SK-N-SH (cell line): ENCODE data around the gene SORBS2. TPM values are rescaled to one million over a fixed set of nuclear protein-coding genes. Genes with fewer than 3 reads are reported as not detected.
A peak's percentile ranks its signal among the peaks of the same experiment; 100 is the strongest.

Source experiments
- CTCF ChIA-PET: fragments of 300-600, 350-600 bp; formaldehyde crosslinking; extraction: SDS; loops from one replicate; lab custom pipeline; 2021; lab: Yijun Ruan, JAX
- POLR2A ChIA-PET: fragments of 350-600 bp; sonication (Branson Sonifier 250); formaldehyde crosslinking; extraction: SDS; loops from one replicate; lab custom pipeline; 2020; ENCODE audit warnings: antibody characterized with exemption, inconsistent platforms; lab: Yijun Ruan, JAX
- DNase-seq: peaks from one replicate; pipeline ENCODE4 v3.0.0; 2012
- H2AFZ ChIP-seq: fragments of 200-600 bp; sonication (generic); 2 replicates; pipeline ENCODE4 v1.8.1; 2016; ENCODE audit warnings: antibody characterized with exemption, mild to moderate bottlenecking, low read depth
- H3F3A ChIP-seq: fragments of 200-600 bp; sonication (generic); replicated peaks from 2 replicates; pipeline ENCODE3; 2016; ENCODE audit warnings: antibody characterized with exemption, mild to moderate bottlenecking; ENCODE audit not compliant: insufficient read depth
- H3K27ac ChIP-seq, 2 experiments: fragments of 200-500 bp in 1 of 2; fragments of 200-600 bp in 1 of 2; sonication (Bioruptor generic) in 1 of 2; sonication (generic), shearing (Covaris generic) in 1 of 2; 2 replicates each; pipeline versions ENCODE4 v1.5.1 to v1.6.1; 2014 to 2016; ENCODE audit warnings: low read depth in 2 of 2, inconsistent platforms in 1 of 2, low read length in 1 of 2, mild to moderate bottlenecking in 1 of 2, mixed read lengths in 1 of 2
- H3K27me3 ChIP-seq: fragments of 200-600 bp; sonication (generic), shearing (Covaris generic); 2 replicates; pipeline ENCODE4 v1.6.1; 2016; ENCODE audit warnings: mixed run types; ENCODE audit not compliant: insufficient read depth
- H3K36me3 ChIP-seq, 2 experiments: fragments of 200-500 bp in 1 of 2; fragments of 200-600 bp in 1 of 2; sonication (Bioruptor generic) in 1 of 2; sonication (generic) in 1 of 2; replicated peaks in 1 of 2; 2 replicates each; pipeline versions ENCODE3 to v1.5.1; 2014 to 2016; ENCODE audit warnings: low read length in 1 of 2, mild to moderate bottlenecking in 1 of 2; ENCODE audit not compliant: insufficient read depth in 2 of 2, control insufficient read depth in 1 of 2
- H3K4me1 ChIP-seq, 2 experiments: fragments of 200-500 bp in 1 of 2; fragments of 200-600 bp in 1 of 2; sonication (Bioruptor generic) in 1 of 2; sonication (generic), shearing (Covaris generic) in 1 of 2; 2 replicates each; pipeline versions ENCODE4 v1.5.1 to v1.6.1; 2014 to 2016; ENCODE audit warnings: low read depth in 1 of 2, low read length in 1 of 2, mixed run types in 1 of 2; ENCODE audit not compliant: insufficient read depth in 2 of 2, control insufficient read depth in 1 of 2
- H3K4me2 ChIP-seq: fragments of 200-600 bp; sonication (generic), shearing (Covaris generic); 2 replicates; pipeline ENCODE4 v1.6.1; 2017; ENCODE audit warnings: mixed run types
- H3K4me3 ChIP-seq, 2 experiments: fragments of 200-500 bp in 1 of 2; fragments of 200-600 bp in 1 of 2; sonication (Bioruptor generic) in 1 of 2; sonication (generic), shearing (Covaris generic) in 1 of 2; 2 replicates each; pipeline versions ENCODE4 v1.5.1 to v1.8.1; 2014 to 2016; ENCODE audit warnings: low read depth in 2 of 2, inconsistent platforms in 1 of 2, low read length in 1 of 2, mild to moderate bottlenecking in 1 of 2, mixed read lengths in 1 of 2, moderate library complexity in 1 of 2
- H3K79me2 ChIP-seq: fragments of 200-600 bp; sonication (generic); 2 replicates; pipeline ENCODE4 v1.8.1; 2017; ENCODE audit warnings: mild to moderate bottlenecking; ENCODE audit not compliant: insufficient read depth
- H3K9ac ChIP-seq: fragments of 200-600 bp; sonication (generic); 2 replicates; pipeline ENCODE4 v1.6.1; 2017; ENCODE audit warnings: mixed run types
- H3K9me2 ChIP-seq: fragments of 200-600 bp; sonication (generic); 2 replicates; pipeline ENCODE4 v1.6.1; 2017; ENCODE audit warnings: mixed run types
- H3K9me3 ChIP-seq: fragments of 200-600 bp; sonication (generic); 2 replicates; pipeline ENCODE4 v1.6.1; 2017; ENCODE audit warnings: mixed run types, mild to moderate bottlenecking, moderate library complexity
- H4K20me1 ChIP-seq: fragments of 200-600 bp; sonication (generic); 2 replicates; pipeline ENCODE4 v1.6.1; 2017; ENCODE audit warnings: mild to moderate bottlenecking, mixed run types; ENCODE audit not compliant: insufficient read depth
- CHD2 ChIP-seq: fragments of 150-350 bp; IDR thresholded peaks from 2 replicates; pipeline ENCODE4 v1.6.1; 2018; ENCODE audit warnings: low read length; ENCODE audit not compliant: partially characterized antibody
- CTCF ChIP-seq: fragments of 200-600 bp; sonication (generic); IDR thresholded peaks from 2 replicates; pipeline ENCODE4 v1.6.1; 2017; ENCODE audit warnings: antibody characterized with exemption, mild to moderate bottlenecking, moderate library complexity
- ELF1 ChIP-seq: IDR thresholded peaks from 2 replicates; pipeline ENCODE4 v1.4.0; 2012
- EP300 ChIP-seq, 2 experiments: IDR thresholded peaks; 2 replicates each; pipeline versions ENCODE4 v1.4.0 to v1.6.1; 2012; ENCODE audit warnings: borderline replicate concordance in 1 of 2, low read depth in 1 of 2, low read length in 1 of 2
- EZH2phosphoT487 ChIP-seq: fragments of 200-600 bp; sonication (generic); IDR thresholded peaks from 2 replicates; pipeline ENCODE4 v1.6.1; 2017; ENCODE audit warnings: low read depth, mixed run types, mild to moderate bottlenecking, antibody characterized with exemption, moderate library complexity, borderline replicate concordance
- FOXJ3 ChIP-seq: sonication (generic); formaldehyde crosslinking; IDR thresholded peaks from 2 replicates; pipeline ENCODE4 v1.5.1; 2020; ENCODE audit warnings: mild to moderate bottlenecking, missing genetic modification reagents
- GABPA ChIP-seq: IDR thresholded peaks from 2 replicates; pipeline ENCODE4 v1.4.0; 2012; ENCODE audit warnings: low read depth, mild to moderate bottlenecking
- IRF3 ChIP-seq: fragments of 150-350 bp; IDR thresholded peaks from 2 replicates; pipeline ENCODE4 v1.6.1; 2016; ENCODE audit warnings: mild to moderate bottlenecking, low read depth, low read length
- JUND ChIP-seq: IDR thresholded peaks from 2 replicates; pipeline ENCODE4 v1.4.0; 2012
- MEF2A ChIP-seq: IDR thresholded peaks from 2 replicates; pipeline ENCODE4 v1.4.0; 2012; ENCODE audit warnings: low read depth, borderline replicate concordance
- MXI1 ChIP-seq: IDR thresholded peaks from 2 replicates; pipeline ENCODE4 v1.6.1; 2012; ENCODE audit warnings: mild to moderate bottlenecking, low read depth, low read length, improper control_type of control experiment
- NFIC ChIP-seq: IDR thresholded peaks from 2 replicates; pipeline ENCODE4 v1.4.0; 2012; ENCODE audit warnings: borderline replicate concordance
- PBX3 ChIP-seq: IDR thresholded peaks from 2 replicates; pipeline ENCODE4; 2012
- RAD21 ChIP-seq: IDR thresholded peaks from 2 replicates; pipeline ENCODE4 v1.6.1; 2012; ENCODE audit warnings: mild to moderate bottlenecking, low read length
- SIN3A ChIP-seq: IDR thresholded peaks from 2 replicates; pipeline ENCODE4 v1.6.1; 2012; ENCODE audit warnings: low read depth, mild to moderate bottlenecking, low read length, moderate library complexity, borderline replicate concordance
- SMC3 ChIP-seq: IDR thresholded peaks from 2 replicates; pipeline ENCODE4 v1.6.1; 2012; ENCODE audit warnings: low read depth, low read length, improper control_type of control experiment
- ZBTB33 ChIP-seq: IDR thresholded peaks from 2 replicates; pipeline ENCODE4 v1.4.0; 2012; ENCODE audit warnings: low read depth, borderline replicate concordance
- WGBS: methylation state at CpG from one replicate; pipeline ENCODE4 v1.1.6; 2017; ENCODE audit warnings: low lambda C conversion rate; 5-methylcytosine and 5-hydroxymethylcytosine counted together
- polyA plus RNA-seq, 3 experiments: library from polyadenylated mRNA; depleted of rRNA; stranded (reverse); fragments of >200 nt; gene quantifications; 2 replicates each; pipeline ENCODE4 v1.2.3, GENCODE V29; 2012

The SORBS2 gene
- polyA plus RNA-seq, 1 of the 3 experiments (the other 2 are of a cell fraction) = 2.5 TPM

GRCh38 chr4:185845966-185846365 is 34.0 kb upstream of the SORBS2 start:
- no peaks in the 10 kb centered on the region for H4K20me1 ChIP-seq
- peaks cover under 1 to 17% of the 10 kb centered on the region in 2 experiments; a peak in 3 of 4 replicates for H3K4me1 ChIP-seq
- no peak for DNase-seq
- H2AFZ ChIP-seq = no peak overlapping the region; the same call in 1 of the 2 replicates
- no peak overlapping the region for H3K9ac ChIP-seq
- TF ChIP-seq SIN3A = no peak
- H3K27ac ChIP-seq = peak overlapping the region; percentile 79 to 96
- no peaks in the 10 kb centered on the region for H3K79me2 ChIP-seq
- no peaks in the 10 kb centered on the region for H3K36me3 ChIP-seq
- H3K4me3 ChIP-seq = no peak overlapping the region
- peaks cover 15% of the 10 kb centered on the region for H3F3A ChIP-seq
- 0 out of 2 replicates have a peak, but pooled peaks cover 3% of the 10 kb centered on the region for H3K9me3 ChIP-seq
- CTCF ChIA-PET = no interaction called here
- 78% methylated on average over 3 of the region's 3 CpGs for WGBS
- POLR2A ChIA-PET = no interaction called here
- no peaks in the 10 kb centered on the region for H3K9me2 ChIP-seq
- no peak overlapping the region for H3K4me2 ChIP-seq
- H3K27me3 ChIP-seq = no peaks in the 10 kb centered on the region

GRCh38 chr4:185841451-185841850 is 29.5 kb upstream of the SORBS2 start:
- no peak overlapping the region for H3K27ac ChIP-seq
- peaks cover 15 to 36% of the 10 kb centered on the region in 2 experiments; a peak in 3 of 4 replicates for H3K4me1 ChIP-seq
- H3K4me2 ChIP-seq = no peak overlapping the region
- no peaks in the 10 kb centered on the region for H3K79me2 ChIP-seq
- no peak overlapping the region for H3K4me3 ChIP-seq
- no peak for TF ChIP-seq CHD2
- TF ChIP-seq EZH2phosphoT487 = no peak
- no peak for TF ChIP-seq RAD21
- no peak overlapping the region for H2AFZ ChIP-seq
- 0 out of 2 replicates have a peak, but pooled peaks cover 3% of the 10 kb centered on the region for H3K9me3 ChIP-seq
- no peaks in the 10 kb centered on the region for H3K27me3 ChIP-seq
- WGBS = 97% methylated on average over 2 of the region's 2 CpGs
- no peaks in the 10 kb centered on the region for H3K9me2 ChIP-seq
- H3F3A ChIP-seq = peaks cover 23% of the 10 kb centered on the region
- DNase-seq = no peak
- ChIA-PET CTCF (interaction anchor here (2.2 kb wide), 1 partner anchor 181 kb away, joined by 5 read pairs; no protein-coding TSS in a partner anchor), POLR2A (no interaction called here)
- H3K9ac ChIP-seq = no peak overlapping the region
- H4K20me1 ChIP-seq = no peaks in the 10 kb centered on the region
- H3K36me3 ChIP-seq = no peaks in the 10 kb centered on the region

- H3K9me2 ChIP-seq = no peaks in the 10 kb centered on the region
- POLR2A ChIA-PET = no interaction called here
- H3K9me3 ChIP-seq = 0 out of 2 replicates have a peak, but pooled peaks cover 3% of the 10 kb centered on the region
- DNase-seq = no peak
- H3F3A ChIP-seq = peaks cover 22% of the 10 kb centered on the region
- no peaks in the 10 kb centered on the region for H3K79me2 ChIP-seq
- no peaks in the 10 kb centered on the region for H3K27me3 ChIP-seq
- no peak overlapping the region for H3K4me3 ChIP-seq
- H2AFZ ChIP-seq = no peak overlapping the region
- peak overlapping the region; percentile 20; the same call in 1 of the 2 replicates for H3K4me2 ChIP-seq
- H4K20me1 ChIP-seq = no peaks in the 10 kb centered on the region
- 95% methylated on average over 6 of the region's 6 CpGs for WGBS
- H3K9ac ChIP-seq = no peak overlapping the region
- peaks cover 15 to 36% of the 10 kb centered on the region in 2 experiments; a peak in 3 of 4 replicates for H3K4me1 ChIP-seq
- CTCF ChIA-PET = interaction anchor here (2.2 kb wide), 1 partner anchor 181 kb away, joined by 5 read pairs; no protein-coding TSS in a partner anchor
- no peaks in the 10 kb centered on the region for H3K36me3 ChIP-seq
- peak overlapping the region in 1 of 2 experiments; percentile 94; a peak in 2 of 4 replicates for H3K27ac ChIP-seq
- no peak for TF ChIP-seq ELF1
- TF ChIP-seq FOXJ3 (CRISPR knock-in tag) = no peak
- TF ChIP-seq JUND = no peak
- TF ChIP-seq PBX3 = no peak
- no peak for TF ChIP-seq GABPA
- no peak for TF ChIP-seq CTCF
- TF ChIP-seq NFIC = no peak
- no peak for TF ChIP-seq SMC3
- TF ChIP-seq IRF3 = no peak
- no peak for TF ChIP-seq EP300 (IDR thresholded peaks at IDR 0.05; ENCODE audit: borderline replicate concordance in 1 of 2, low read depth in 1 of 2, low read length in 1 of 2)
- no peak for TF ChIP-seq CHD2
- TF ChIP-seq MEF2A = no peak
- TF ChIP-seq MXI1 = no peak
- TF ChIP-seq ZBTB33 = no peak
Observed at GRCh38 chr4:185840953-185841352, 29.0 kb upstream of the SORBS2 start.
